Right renal cortex interstitium (tissue), 3 donors: ENCODE data around the gene RXFP2. TPM values are rescaled to one million over a fixed set of nuclear protein-coding genes. Genes with fewer than 3 reads are reported as not detected.

Experiments used
- DNase-seq, 3 donors: peaks; one replicate each; pipeline ENCODE4 v3.0.0-alpha.2; 2013; ENCODE audit warnings: low read depth in 3 of 3, low spot score in 2 of 3
- polyA plus RNA-seq, 3 donors: library from polyadenylated mRNA; unstranded; fragments of 120-200 nt; gene quantifications; one replicate each; pipeline ENCODE4 v1.2.1, GENCODE V29; 2013; ENCODE audit not compliant: insufficient read length in 3 of 3

Gene RXFP2
- polyA plus RNA-seq, 3 donors = 0.22 to 0.57 (median 0.42) TPM

GRCh38 chr13:31815361-31816144 is 76.2 kb downstream of the RXFP2 start:
- no peak for DNase-seq

- DNase-seq = no peak
These were observed 78.9 kb downstream of the RXFP2 start for GRCh38 chr13:31818236-31818635.

DNA sequence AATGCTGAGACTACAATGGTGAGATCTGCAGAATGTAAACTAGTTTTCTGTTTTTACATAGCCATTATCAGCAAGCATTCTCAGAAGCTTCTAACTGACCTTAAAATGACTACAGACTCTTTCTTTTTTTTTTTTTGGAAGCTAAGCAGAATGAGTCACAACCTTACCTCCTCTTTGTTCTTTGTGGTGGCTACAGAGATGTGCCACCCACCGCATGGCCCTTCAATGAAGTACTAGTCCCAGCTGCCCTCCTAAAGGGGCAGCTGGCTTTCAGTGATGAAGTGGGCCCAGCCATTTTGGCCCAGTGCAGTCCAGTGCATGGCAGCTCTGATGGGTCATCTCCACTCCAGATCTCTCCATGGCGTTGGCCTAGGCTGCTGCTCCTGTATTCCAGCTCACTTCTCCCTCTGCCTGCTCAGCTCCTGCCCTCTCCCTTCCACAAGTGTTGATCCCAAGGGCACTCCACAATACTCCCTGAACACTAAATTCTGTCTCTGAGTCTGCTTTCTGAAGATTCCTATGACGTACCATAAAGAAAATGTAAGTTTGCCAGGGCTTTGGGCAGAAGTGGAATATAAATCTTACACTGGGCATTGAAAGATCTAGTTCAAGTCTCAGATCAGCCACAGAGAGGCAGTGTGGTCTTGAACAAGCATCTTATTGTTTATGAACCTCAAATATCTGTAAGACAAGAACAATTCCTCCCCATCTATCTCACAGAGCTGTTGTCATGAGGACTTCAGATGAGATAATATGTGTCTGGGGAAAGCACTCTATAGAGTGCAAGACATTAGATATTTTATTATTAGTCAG is 85.6 kb downstream of the RXFP2 start:
- no peak for DNase-seq

DNA sequence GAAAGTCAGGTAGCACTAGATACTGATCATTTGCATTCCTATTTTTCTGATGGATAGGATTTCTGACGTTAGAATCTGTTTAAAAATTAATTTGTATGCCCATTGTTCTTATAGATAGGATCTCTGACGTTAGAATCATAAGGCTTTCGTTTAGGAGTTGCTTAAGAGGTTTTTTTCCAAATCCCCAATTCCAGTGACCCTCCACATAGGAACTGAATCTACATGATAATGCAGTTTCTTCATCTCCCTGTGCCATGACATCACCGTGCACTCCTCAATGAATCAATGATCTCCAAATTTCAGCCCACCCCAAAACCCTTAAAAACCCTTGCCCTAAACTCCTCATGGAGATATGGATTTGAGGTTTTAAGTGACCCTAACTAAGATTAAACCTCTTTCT is 87.2 kb downstream of the RXFP2 start:
- DNase-seq = no peak

GRCh38 chr13:31827707-31828106 is 88.4 kb downstream of the RXFP2 start:
- DNase-seq = no peak

DNA sequence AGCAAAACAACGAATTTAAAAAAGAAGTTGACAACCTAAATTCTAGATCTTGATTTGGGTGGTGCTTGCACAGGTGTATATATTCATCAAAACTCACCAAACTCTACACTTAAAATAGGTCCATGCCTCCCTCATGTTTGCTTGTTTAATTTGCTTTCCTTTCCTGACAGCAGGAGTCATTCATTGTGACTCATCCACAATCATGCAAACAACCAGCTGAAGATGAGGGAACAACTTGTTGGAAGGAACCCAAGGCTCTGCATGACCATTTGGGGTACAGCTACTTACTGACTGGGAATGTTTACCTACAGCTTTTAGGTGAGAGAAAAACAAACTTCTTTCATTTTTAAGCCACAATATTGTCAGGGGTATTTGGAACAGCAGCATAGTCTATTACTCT is 96.6 kb downstream of the RXFP2 start:
- no peak for DNase-seq

DNA sequence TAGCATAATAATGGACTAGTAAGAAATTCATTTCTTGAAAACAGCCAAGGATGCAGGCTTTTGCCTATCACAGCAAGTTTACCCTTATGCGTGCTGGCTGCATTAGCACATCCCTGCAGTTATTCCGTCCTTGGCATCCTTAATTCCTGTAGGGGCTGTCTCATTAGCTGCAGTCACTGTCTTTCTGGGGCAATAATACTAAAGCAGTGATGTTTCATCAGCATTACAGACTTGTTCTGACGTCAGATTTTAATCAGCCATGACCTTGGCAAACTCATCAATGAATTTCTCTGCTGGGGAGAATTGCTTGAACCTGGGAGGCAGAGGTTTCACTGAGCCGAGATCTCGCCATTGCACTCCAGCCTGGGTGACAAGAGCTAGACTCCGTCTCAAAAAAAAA is 103.7 kb downstream of the RXFP2 start:
- DNase-seq = no peak

- peak; percentile 43 to 83 (median 69) for DNase-seq
These were observed 107.0 kb downstream of the RXFP2 start for GRCh38 chr13:31846182-31846938.

GRCh38 chr13:31846961-31847752 is 107.8 kb downstream of the RXFP2 start:
- DNase-seq = no peak

DNA sequence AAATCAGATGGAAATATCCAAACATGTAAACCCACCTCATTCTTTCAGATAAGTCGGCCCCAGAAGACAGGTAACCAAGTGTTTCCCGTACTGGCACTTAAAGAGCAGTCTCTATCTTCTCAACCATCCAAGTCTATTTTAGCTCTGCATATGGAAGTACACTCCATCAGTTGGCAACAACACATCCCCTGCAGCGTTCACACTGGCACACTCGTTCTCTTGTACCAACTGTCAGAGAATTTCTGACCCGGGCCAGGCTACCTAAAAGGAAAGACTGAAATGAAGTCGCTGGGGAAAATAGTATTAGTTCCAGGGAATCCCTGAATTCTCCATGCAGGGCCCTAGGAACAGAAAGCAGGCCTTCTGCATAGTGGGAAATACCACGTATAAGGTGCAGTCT is 109.3 kb downstream of the RXFP2 start:
- DNase-seq = no peak

GRCh38 chr13:31849206-31849605 is 109.9 kb downstream of the RXFP2 start:
- DNase-seq = no peak

- DNase-seq = no peak
These were observed 110.8 kb downstream of the RXFP2 start for GRCh38 chr13:31850041-31850555.

DNA sequence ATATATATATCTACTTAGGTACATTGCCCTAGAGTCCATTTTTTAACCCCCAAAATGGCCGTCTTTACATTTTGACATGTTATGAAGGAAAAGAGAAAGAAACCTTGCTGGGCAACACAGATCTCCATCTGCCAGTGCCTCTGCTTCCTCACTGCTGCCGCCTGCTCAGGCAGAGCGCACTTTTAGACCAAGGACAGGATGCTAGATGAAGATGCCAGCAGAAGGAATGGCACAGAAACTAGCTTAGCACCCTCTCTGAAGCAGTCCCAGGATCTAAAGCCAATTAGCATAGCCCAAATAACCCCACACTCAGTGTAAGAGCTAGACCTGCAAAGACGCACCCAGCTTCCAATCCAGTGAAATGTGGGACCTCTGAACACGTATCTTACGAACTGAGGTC is 111.9 kb downstream of the RXFP2 start:
- DNase-seq = no peak
